Measurements from ENCODE around the gene PDZK1IP1.

- TF ChIP-seq POLR2A (IDR thresholded peaks at IDR 0.05; ENCODE audit: low read depth, low read length) (no peak), CTCF (conservative IDR thresholded peaks at IDR 0.05; ENCODE audit: low read depth, low read length) (no peak), RCOR1 (IDR thresholded peaks at IDR 0.05; ENCODE audit: insufficient replicate concordance, low read length) (no peak), NFE2L2 (IDR thresholded peaks at IDR 0.05; ENCODE audit: low read depth, low read length) (no peak), BHLHE40 (IDR thresholded peaks at IDR 0.05; ENCODE audit: low read depth, low read length) (no peak), FOS (IDR thresholded peaks at IDR 0.05; ENCODE audit: low read depth, low read length) (no peak), MAFK (IDR thresholded peaks at IDR 0.05; ENCODE audit: low read depth, low read length) (no peak), RFX5 (IDR thresholded peaks at IDR 0.05; ENCODE audit: low read depth, low read length) (no peak), USF2 (IDR thresholded peaks at IDR 0.05; ENCODE audit: low read depth, low read length) (no peak)
Measured at GRCh38 chr1:47184090-47184821, 5.6 kb downstream of the PDZK1IP1 start.
